Measurements from ENCODE around the gene CD300LG.

The CD300LG gene

DNA sequence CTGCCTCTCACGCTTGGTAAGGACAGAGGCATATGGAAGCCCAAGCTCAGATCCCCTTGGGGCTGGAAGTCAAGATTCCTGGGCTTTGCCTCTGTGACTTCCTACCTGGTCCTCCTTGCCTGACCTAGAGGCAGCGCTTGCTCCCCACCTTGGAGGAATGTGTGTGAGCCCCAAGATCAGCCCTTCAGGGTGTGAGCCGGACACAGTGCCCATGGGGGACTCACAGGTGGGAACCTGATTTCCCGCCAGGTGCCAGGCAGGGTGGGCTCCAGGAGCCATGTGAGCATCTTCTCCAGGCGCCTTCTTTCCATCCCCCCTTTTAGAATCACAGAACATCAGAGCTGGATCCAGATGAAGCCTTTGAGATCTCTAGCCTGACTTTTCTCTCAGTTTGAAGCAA is 10.2 kb downstream of the CD300LG start:
- TF ChIP-seq, protein P1, sequence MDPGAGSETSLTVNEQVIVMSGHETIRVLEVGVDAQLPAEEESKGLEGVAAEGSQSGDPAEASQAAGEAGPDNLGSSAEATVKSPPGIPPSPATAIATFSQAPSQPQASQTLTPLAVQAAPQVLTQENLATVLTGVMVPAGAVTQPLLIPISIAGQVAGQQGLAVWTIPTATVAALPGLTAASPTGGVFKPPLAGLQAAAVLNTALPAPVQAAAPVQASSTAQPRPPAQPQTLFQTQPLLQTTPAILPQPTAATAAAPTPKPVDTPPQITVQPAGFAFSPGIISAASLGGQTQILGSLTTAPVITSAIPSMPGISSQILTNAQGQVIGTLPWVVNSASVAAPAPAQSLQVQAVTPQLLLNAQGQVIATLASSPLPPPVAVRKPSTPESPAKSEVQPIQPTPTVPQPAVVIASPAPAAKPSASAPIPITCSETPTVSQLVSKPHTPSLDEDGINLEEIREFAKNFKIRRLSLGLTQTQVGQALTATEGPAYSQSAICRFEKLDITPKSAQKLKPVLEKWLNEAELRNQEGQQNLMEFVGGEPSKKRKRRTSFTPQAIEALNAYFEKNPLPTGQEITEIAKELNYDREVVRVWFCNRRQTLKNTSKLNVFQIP (CRISPR knock-in tag; IDR thresholded peaks at IDR 0.05; ENCODE audit: borderline replicate concordance, low read depth) = no peak
- no peak for TF ChIP-seq ISL1 (CRISPR knock-in tag; IDR thresholded peaks at IDR 0.05)
- TF ChIP-seq ESRRG (CRISPR knock-in tag; IDR thresholded peaks at IDR 0.05) = no peak
- TF ChIP-seq, protein P2, sequence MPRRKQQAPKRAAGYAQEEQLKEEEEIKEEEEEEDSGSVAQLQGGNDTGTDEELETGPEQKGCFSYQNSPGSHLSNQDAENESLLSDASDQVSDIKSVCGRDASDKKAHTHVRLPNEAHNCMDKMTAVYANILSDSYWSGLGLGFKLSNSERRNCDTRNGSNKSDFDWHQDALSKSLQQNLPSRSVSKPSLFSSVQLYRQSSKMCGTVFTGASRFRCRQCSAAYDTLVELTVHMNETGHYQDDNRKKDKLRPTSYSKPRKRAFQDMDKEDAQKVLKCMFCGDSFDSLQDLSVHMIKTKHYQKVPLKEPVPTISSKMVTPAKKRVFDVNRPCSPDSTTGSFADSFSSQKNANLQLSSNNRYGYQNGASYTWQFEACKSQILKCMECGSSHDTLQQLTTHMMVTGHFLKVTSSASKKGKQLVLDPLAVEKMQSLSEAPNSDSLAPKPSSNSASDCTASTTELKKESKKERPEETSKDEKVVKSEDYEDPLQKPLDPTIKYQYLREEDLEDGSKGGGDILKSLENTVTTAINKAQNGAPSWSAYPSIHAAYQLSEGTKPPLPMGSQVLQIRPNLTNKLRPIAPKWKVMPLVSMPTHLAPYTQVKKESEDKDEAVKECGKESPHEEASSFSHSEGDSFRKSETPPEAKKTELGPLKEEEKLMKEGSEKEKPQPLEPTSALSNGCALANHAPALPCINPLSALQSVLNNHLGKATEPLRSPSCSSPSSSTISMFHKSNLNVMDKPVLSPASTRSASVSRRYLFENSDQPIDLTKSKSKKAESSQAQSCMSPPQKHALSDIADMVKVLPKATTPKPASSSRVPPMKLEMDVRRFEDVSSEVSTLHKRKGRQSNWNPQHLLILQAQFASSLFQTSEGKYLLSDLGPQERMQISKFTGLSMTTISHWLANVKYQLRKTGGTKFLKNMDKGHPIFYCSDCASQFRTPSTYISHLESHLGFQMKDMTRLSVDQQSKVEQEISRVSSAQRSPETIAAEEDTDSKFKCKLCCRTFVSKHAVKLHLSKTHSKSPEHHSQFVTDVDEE (CRISPR knock-in tag; IDR thresholded peaks at IDR 0.05) = no peak
- TF ChIP-seq, protein P3, sequence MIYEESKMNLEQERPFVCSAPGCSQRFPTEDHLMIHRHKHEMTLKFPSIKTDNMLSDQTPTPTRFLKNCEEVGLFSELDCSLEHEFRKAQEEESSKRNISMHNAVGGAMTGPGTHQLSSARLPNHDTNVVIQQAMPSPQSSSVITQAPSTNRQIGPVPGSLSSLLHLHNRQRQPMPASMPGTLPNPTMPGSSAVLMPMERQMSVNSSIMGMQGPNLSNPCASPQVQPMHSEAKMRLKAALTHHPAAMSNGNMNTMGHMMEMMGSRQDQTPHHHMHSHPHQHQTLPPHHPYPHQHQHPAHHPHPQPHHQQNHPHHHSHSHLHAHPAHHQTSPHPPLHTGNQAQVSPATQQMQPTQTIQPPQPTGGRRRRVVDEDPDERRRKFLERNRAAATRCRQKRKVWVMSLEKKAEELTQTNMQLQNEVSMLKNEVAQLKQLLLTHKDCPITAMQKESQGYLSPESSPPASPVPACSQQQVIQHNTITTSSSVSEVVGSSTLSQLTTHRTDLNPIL (CRISPR knock-in tag; IDR thresholded peaks at IDR 0.05; ENCODE audit: low read depth) = no peak
- TF ChIP-seq ZNF565 (CRISPR knock-in tag; conservative IDR thresholded peaks at IDR 0.05; ENCODE audit: low read depth) = no peak
- no peak for TF ChIP-seq RARB (CRISPR knock-in tag; IDR thresholded peaks at IDR 0.05)
- no peak for TF ChIP-seq CSDC2 (CRISPR knock-in tag; IDR thresholded peaks at IDR 0.05)
- no peak for TF ChIP-seq BACH2 (CRISPR knock-in tag; IDR thresholded peaks at IDR 0.05; ENCODE audit: borderline replicate concordance)
- TF ChIP-seq TOX (CRISPR knock-in tag; IDR thresholded peaks at IDR 0.05; ENCODE audit: borderline replicate concordance) = no peak
- no peak for ATAC-seq

DNA sequence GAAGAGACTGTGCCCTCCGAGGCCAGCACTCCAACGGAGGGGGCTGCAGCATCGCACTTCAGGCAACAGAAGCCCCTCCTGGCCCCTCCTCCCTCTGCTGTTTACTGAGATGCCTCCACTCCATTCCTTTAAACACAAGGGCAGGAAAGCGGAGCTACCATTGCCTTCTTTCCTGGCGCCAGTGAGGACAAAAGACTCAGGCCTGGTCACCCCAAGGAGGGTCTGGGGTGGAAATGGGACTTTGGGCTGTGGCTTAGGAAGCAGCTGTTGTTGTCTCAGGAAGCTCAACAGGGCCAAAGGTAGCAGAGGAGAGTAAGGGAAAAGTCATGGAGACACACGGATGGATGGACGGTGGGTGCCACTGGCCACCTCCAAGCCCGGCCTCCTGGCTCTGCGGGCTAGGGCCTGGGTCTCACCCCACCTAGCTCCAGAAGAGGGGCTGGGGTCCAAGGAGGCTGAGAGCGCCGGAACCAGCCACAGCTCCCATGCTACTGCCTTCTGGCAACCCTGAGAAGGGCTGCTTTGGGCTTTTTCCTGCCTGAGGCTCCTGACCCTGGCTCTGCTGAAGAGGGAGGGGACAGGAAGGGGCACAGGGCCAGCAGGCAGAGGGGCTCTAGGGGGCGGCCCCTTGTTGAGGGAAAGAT is 11.1 kb downstream of the CD300LG start:
- TF ChIP-seq, protein P4, sequence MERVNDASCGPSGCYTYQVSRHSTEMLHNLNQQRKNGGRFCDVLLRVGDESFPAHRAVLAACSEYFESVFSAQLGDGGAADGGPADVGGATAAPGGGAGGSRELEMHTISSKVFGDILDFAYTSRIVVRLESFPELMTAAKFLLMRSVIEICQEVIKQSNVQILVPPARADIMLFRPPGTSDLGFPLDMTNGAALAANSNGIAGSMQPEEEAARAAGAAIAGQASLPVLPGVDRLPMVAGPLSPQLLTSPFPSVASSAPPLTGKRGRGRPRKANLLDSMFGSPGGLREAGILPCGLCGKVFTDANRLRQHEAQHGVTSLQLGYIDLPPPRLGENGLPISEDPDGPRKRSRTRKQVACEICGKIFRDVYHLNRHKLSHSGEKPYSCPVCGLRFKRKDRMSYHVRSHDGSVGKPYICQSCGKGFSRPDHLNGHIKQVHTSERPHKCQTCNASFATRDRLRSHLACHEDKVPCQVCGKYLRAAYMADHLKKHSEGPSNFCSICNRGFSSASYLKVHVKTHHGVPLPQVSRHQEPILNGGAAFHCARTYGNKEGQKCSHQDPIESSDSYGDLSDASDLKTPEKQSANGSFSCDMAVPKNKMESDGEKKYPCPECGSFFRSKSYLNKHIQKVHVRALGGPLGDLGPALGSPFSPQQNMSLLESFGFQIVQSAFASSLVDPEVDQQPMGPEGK (CRISPR knock-in tag; IDR thresholded peaks at IDR 0.05; ENCODE audit: borderline replicate concordance) = no peak
- no peak for TF ChIP-seq SNAI2 (CRISPR knock-in tag; IDR thresholded peaks at IDR 0.05)
- TF ChIP-seq PPARA (CRISPR knock-in tag; IDR thresholded peaks at IDR 0.05; ENCODE audit: borderline replicate concordance) = no peak
- TF ChIP-seq GLIS3 (CRISPR knock-in tag; IDR thresholded peaks at IDR 0.05) = no peak
- ATAC-seq = no peak

DNA sequence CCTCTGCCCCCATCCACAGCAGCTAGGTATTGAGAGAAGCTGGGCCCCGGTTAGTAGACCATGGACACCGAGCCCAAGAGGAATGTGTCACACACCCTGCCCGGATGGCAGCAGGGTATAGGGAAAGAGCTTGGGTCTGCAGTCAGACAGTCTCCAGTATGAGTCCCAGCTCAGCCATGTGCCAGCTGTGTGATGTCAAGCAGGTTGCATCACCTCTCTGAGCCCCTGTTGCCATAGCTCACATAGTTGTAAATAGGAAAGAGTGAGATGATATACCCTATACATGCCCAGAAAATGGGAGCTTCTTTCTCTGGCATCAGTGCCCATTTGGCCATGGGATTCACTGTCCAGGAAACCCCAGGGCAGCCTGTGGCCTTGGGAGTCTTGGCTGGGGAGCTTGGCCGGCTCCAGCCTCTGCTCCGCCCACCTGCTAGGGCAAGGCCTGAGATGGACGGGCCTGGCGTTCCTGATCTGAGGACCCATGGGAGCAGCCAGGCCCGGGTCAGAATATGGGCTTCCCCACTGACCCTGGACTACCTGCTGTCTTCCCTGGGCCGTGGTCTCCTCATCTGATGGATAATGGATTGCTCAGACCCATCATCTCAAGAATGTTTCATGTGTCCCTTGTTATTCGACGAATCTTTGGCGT is 13.2 kb downstream of the CD300LG start:
- no peak for ATAC-seq
- TF ChIP-seq ZFP30 (CRISPR knock-in tag; IDR thresholded peaks at IDR 0.05) (no peak), ZNF70 (CRISPR knock-in tag; IDR thresholded peaks at IDR 0.05) (no peak), PPARA (CRISPR knock-in tag; IDR thresholded peaks at IDR 0.05; ENCODE audit: borderline replicate concordance) (no peak), OSR1 (CRISPR knock-in tag; IDR thresholded peaks at IDR 0.05) (no peak)
- TF ChIP-seq, protein P4 (CRISPR knock-in tag; IDR thresholded peaks at IDR 0.05; ENCODE audit: borderline replicate concordance) = no peak
- TF ChIP-seq, protein P3 (CRISPR knock-in tag; IDR thresholded peaks at IDR 0.05; ENCODE audit: low read depth) = no peak

Data from SK-N-SH treated with all-trans-retinoic acid at 6 μM for 48 hours (cell line).